GM12872 (cell line): ENCODE data around the gene PPFIA2.

Source experiments
- CTCF ChIP-seq: IDR thresholded peaks from 3 replicates; pipeline ENCODE4 v1.5.1; 2011; ENCODE audit warnings: low read depth, mild to moderate bottlenecking, low read length, moderate library complexity; ENCODE audit not compliant: insufficient read depth

The PPFIA2 gene

DNA sequence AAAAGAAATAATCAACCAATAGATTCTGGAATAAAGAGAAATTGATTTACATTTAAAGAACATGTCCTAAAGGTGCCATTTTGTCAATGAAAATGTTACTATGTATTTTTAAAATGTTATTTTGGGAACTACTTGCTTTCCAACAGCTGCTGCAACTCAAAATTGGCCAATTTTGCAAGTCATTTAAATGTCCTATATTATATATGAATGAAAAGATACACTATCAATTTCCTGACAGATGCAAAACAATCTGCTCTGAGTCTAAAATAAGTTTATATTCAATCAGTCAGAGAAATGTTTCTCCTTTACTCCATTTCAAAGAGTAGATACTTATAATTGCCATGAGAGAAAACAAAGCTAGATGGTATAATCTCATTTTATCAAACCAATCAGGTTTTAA lies 434.1 kb downstream of the PPFIA2 start:
- TF ChIP-seq CTCF: no peak

- no peak for TF ChIP-seq CTCF
Measured at GRCh38 chr12:81314903-81315531, 444.1 kb downstream of the PPFIA2 start.

- no peak for TF ChIP-seq CTCF
Measured at GRCh38 chr12:81303935-81304334, 455.2 kb downstream of the PPFIA2 start.

DNA sequence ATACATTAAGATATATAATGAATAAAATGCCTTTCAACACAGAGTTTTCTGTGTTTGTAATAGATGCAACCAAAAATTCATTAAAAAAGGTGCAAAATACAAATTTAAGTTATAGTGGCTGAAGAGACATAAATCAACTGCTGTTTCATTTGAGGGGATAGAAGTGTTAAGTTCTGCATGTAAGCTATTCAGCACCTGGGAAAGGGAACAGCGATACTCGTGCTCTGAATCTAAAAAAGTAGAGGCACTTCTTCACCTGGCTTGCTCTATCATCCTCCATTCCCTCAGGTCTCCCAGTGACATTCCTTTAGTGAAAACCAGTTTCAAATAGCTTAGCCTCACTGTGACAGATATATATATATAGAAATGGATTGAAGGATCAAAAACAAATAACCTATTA lies 458.7 kb downstream of the PPFIA2 start:
- TF ChIP-seq CTCF: no peak

- no peak for TF ChIP-seq CTCF
Measured at GRCh38 chr12:81297601-81298000, 461.5 kb downstream of the PPFIA2 start.

- no peak for TF ChIP-seq CTCF
Measured at GRCh38 chr12:81296556-81297305, 462.4 kb downstream of the PPFIA2 start.

- TF ChIP-seq CTCF: no peak
Measured at GRCh38 chr12:81295251-81295650, 463.9 kb downstream of the PPFIA2 start.
